IPS-NIHi7 (cell line): ENCODE results near the gene CEP55.
"Not testable (repeated sequence)": the region's sequence is repeated elsewhere in the genome, so short reads cannot be mapped to it uniquely, and the experiment has no call there.

ENCODE experiments used
- DNase-seq: peaks from one replicate; pipeline ENCODE4 v3.0.0; 2012; ENCODE audit warnings: mixed read lengths; ENCODE audit errors: extremely low spot score

CEP55 gene

GRCh38 chr10:93496322-93497041 is at the start of gene CEP55:
CEP55 (plus strand) TSS chr10:93496612; CDS start chr10:93500052, 3,440 bp downstream.
- DNase-seq = peak; percentile 97

DNA sequence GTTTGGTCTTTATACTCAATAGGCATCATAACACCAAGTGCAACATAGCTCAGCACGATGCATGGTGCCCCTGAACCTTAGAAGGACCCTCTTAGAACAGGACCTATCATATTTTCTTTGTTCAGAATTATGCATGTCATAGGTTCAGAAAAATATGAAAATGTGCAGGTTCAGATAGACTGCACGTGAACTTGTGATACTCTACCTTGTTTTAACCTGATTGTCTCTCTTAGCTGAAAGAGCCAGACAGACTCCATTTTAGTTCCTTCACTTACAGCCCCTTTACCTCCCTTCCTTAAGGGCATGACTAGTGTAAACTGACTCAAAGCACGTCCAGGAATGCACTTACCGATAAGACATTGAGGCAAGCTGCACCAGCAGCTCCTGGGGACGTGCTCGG is 49.4 kb upstream of the CEP55 start:
- DNase-seq = no peak

- DNase-seq = no peak
These were observed 48.4 kb upstream of the CEP55 start for GRCh38 chr10:93447970-93448369.

DNA sequence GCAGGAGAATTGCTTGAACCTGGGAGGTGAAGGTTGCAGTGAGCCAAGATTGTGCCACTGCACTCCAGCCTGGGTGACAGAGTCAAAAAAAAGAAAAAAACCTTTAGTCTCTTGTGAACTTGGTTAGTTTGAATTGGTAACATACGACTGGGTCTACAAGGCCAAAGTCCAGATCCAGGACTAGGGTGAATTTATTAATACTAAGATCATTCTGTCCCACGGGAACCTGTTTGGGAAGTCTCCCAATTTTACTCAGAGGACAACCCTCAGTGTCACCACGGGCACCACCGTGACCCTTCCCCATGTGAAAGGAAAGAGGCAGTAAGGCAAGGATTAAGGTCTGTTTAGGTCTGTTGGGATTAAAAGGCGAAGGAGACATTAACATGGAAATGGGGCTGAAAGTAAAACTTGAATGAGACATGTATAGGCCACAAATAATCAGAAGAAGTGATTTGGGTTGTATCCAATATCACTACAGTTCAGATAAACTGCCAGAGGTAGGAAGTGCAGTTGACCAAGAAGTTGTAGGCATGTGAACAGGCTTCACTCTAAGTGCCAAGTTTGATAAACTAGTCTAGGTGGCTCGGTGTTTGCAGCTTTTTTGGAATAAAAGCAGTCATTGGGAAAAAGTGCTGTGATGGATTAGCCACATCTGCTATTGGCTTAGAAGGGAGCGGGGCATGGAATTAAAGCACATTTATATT is 45.0 kb upstream of the CEP55 start:
- DNase-seq = no peak

DNA sequence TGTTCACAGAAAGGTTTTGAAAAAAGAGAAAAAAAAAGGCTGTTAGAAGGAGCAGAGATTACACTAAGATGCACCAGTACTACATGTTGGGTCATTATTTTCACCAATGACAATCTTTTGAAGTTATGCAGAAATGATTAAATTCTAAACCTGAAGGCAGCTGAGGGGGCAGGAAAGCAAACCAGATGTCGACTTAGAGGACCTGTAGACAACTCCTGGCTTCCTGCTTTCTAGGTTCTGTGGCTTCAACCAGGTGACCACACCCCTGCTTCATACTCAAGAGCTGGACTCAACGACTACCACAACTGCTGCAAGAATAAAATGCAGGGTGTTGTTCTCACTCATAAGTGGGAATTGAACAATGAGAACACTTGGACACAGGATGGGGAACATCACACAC is 44.3 kb upstream of the CEP55 start:
- DNase-seq = no peak

DNA sequence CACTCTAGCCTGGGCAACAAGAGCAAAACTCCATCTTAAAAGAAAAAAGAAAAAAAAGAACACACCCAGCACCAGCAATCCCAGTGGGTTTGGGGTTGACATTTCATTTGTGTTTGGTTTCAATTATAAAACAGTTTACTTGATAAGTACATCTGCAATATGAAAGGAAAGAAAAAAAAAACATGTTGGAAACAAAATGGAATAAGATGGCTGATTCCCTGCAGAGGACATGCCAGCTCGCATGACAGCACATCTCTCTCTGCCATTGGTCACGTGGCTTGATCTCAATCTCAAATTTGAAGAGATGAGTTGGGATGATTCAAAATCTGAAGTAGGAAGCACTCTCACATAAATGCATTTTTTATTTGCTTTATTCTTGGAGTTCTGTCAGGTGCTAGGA is 42.3 kb upstream of the CEP55 start:
- no peak for DNase-seq

DNA sequence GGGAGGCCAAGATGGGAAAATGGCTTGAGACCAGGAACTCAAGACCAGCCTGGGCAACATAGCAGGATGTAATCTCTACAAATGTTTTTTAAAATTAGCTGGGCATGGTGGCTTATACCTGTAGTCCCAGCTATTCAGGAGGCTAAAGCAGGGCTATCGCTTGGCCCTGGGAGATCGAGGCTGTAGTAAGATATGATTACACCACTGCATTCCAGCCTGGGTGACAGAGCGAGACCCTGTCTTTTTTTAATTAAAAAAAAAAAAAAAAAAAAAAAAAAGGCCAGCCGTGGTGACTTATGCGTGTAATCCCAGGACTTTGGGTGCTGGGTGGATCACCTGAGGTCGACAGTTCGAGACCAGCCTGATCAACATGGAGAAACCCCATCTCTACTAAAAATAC is 41.7 kb upstream of the CEP55 start:
- DNase-seq = no peak

GRCh38 chr10:93456480-93456879 is 39.9 kb upstream of the CEP55 start:
- no peak for DNase-seq

DNA sequence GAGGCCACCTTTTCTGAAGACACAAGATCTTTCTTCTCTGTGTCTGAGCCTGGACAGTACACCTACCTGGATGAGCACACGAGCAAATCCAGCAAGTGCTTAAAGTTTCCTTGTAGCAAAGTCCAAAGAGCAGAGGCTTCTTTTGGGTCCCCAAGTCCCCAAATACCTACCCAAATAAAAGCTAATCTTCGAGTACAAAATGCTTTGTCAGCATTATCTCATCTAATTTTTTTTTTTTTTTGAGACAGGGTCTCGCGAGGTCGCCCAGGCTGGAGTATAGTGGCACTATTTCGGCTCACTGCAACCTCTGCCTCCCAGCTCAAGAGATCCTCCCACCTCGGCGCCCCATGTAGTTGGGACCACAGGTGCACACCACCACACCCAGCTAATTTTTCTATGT is 38.9 kb upstream of the CEP55 start:
- DNase-seq = no peak

DNA sequence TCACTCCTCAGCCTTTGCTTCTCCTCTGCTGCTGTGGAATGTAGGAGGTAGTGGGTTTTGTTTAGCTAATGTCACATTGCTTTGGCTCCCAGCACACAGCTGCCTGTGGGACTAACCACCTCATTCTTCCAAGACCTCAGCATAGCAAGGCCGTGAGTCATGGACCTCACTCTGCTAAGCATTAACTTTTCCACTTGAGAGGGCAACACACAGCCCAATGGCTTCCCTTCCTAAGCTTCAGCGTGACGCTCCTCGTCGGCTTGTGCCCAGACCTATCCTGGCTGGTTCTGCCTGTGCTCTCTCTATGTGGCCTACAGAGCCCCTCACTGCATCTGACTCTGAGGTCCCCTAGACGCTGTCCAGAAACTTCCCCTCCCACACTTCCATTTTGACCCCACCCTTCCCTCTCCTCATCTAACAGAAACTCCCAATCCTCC is 37.6 kb upstream of the CEP55 start:
- DNase-seq = peak; percentile 70

- no peak for DNase-seq
These were observed 36.9 kb upstream of the CEP55 start for GRCh38 chr10:93459466-93459865.

DNA sequence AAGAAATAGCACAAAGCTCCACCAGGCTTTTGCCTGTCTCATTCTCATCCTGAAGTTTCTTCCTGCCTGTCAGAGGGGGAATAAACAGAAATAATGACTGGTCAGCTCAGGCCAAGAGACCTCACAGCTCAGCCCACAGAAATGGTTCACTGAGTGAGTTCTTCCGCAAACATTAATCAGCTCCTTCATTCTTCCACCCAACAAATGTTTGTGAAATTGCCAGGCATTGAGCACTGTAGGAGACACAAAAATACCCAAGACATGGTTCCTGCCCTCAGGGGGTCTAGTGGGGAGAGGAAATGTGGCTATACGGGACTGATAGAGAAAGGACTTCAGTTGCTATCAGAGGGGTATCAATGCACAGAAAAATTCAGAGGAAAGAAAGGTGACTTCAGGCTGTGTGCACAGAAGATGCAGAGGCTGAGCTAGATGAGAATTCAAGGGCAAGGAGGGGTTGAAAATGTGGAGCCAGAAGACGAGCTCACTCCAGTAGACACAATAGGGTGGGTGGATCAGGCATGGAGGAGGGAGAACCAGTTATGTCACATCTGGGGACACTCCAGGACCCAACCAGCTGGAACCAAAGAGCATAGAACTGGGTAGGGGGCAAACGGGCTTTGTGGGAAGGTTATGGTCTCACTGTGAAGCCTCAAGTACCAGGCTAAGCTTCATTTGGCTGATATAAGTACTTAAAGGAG is 35.2 kb upstream of the CEP55 start:
- no peak for DNase-seq

- no peak for DNase-seq
These were observed 34.6 kb upstream of the CEP55 start for GRCh38 chr10:93461807-93462178.

DNA sequence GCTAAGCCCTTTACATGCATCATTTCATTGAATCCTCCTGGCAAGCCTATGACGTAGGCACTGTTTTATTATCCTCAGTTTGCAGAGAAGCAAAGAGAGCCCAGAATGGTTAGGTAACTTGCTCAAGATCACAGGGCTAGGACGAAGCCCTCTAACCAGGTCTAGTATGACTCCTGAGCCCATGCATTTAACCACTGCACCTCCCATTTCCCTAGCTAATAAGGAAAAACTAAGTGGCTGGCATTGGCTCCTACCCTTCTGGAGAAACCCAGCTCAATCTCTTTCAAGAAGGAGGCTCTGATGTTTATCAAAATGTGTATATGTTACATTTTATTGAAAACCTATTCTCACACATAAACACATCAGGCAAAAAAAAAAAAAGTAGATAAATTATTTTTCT is 34.0 kb upstream of the CEP55 start:
- no peak for DNase-seq

DNA sequence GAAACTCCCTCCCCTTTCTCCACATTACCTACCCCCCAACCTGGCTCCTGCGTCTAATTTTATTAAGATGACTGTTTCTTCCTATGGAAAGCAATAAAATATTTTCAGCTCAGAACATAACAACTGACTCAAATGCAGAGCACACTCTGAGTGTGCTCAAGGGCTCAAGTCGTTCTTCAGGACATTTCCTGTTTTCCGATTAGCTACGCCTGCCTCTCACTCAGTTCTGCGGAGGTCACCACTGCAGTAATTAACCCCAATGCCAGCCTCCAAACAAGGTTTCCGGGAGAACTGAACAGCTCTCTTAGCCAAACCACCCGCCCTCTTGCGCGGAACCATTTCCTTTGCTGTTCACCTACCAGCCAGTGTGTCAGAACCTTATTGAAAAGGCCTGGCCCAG is 33.5 kb upstream of the CEP55 start:
- no peak for DNase-seq

DNA sequence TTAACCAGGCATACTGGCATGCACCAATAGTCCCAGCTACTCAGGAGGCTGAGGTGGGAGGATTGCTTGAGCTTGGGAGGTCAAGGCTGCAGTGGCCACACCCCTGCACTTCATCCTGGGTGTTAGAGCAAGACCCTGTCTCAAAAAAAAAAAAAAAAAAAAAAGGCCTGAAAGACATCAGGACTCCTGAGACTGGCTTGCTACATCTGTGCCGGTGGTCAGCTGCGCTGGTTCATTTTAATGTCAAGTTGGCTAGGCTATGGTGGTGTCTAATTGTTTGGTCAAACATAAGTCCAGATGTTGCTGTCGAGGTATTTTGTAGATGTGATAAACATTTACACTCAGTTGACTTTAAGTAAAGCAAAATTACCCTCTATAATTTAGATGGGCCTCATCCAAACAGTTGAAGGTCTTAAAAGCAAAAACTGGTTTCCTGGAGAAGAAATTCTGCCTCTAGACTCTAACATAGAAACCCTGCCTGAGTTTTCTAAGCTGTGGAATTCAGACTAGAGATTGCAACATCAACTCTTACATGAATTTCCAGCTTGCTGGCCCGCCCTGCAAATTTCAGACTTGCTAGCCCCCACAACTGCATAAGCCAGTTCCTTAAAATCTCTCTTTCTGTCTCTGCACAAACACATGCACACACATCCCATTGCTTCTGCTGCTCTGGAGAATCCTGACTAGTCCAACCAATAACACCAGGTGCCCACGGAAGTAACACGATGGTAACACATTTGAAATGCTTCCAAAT is 32.5 kb upstream of the CEP55 start:
- DNase-seq = no peak

GRCh38 chr10:93464776-93465388 is 31.5 kb upstream of the CEP55 start:
- no peak for DNase-seq

DNA sequence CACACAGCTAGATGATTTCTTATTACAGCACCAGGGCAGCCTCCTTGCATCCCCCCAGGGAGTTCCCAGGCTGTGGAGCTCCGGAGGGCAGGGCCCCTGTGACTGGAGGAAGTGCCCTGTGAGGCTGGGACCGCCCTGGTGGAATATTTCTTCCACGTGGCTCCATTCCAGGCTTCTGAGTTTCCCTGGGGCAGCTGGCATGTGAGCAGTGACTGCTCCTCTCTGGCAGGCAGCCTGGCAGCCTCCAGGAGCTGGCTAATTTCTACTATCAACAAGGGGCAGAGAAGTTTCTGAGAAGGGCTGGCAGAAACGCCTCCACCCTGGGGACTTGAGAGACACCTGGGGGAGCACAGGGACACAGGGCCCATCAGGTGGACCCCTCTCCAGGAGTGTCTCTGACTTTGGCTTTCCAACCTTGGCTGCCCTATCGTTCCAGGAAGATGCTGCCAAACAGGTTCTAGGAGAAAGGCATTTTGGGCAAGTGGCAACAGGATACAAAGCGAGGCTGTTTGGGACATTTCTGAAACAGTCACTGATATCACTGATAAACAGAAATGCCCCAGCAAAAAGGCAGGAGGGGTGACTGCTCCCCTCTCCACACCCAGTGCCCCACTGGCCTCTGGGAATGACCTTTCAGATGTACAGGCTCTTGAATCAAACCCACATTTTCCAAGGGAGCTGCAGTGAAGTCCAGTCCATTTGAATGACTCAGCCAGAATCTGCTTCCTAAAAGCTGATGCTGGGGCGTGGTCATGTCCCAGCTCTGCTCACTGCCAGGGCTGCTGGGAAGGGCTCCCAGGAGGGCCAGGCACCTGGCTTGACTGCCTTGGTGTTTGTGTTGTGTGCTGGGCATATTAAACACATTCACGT is 30.4 kb upstream of the CEP55 start:
- no peak for DNase-seq

DNA sequence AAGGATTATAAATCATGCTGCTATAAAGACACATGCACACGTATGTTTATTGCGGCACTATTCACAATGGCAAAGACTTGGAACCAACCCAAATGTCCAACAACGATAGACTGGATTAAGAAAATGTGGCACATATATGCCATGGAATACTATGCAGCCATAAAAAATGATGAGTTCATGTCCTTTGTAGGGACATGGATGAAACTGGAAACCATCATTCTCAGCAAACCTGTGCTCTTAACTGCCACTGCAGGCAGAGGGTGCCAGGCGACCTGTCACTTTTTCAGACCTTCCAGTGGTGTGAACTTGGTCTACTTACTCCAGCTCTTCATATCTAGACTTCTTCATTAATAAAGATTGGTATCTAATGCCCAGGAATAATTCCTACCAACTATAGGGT is 28.8 kb upstream of the CEP55 start:
- not testable (repeated sequence) for DNase-seq

DNA sequence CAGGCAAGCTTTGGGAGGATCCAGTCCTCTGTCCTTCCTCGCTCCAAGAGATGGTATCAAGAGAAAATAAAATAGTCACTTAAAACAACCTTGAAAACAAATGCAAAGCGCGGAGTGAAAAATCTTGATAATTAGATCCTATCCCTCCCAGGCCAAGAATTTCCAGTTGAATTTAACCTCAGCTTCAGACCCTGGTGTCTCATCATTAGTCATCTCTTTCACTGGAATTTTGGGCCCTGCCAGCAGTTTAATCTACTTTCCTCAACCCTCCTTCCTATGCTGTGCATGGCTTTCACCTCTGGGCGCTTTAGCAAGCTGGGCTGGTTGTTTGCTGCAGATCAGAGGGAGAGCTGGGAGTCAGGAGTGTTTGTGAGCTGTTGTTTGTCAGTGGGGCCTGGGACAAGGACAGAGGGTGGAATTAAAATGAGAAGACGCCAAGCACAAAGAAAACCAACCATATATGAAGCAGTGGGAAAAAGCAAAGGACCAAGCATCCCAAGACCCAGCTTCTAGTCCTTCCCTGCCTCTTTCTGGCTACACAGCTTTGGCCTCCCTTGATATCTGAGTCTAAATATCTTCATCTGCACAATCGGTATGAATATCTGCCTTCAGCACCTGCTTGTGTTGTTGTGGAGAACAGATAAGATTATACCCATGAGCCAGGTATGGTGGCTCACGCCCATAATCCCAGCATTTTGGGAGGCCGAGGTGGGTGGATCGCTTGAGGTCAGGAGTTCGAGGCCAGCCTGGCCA is 27.8 kb upstream of the CEP55 start:
- no peak for DNase-seq
